Body of pancreas (tissue), 4 donors: ENCODE measurements around the gene FAM13A.

Experiments
- CTCF ChIP-seq, 7 experiments: fragments of 450-650 bp in 4 of 7; fragments of 200-600 bp in 3 of 7; sonication (generic) in 3 of 7; IDR thresholded peaks; one replicate each; pipeline ENCODE4 v1.5.1; 2016 to 2019; ENCODE audit warnings: antibody characterized with exemption in 7 of 7
- POLR2A ChIP-seq, 3 donors: fragments of 450-650 bp; IDR thresholded peaks; one replicate each; pipeline ENCODE4 v1.6.1; 2016; ENCODE audit warnings: antibody characterized with exemption in 3 of 3, mild to moderate bottlenecking in 2 of 3

- TF ChIP-seq CTCF (IDR thresholded peaks at IDR 0.05) (no peak), POLR2A (IDR thresholded peaks at IDR 0.05) (no peak)
These were observed 306.6 kb downstream of the FAM13A start for GRCh38 chr4:88750369-88750768.
